HEK293 (cell line): ENCODE results near the gene CKAP4.

ENCODE experiments used
- CTCF ChIA-PET: fragments of 350-600 bp; formaldehyde crosslinking; extraction: SDS; loops from one replicate; lab custom pipeline; 2021; ENCODE audit warnings: antibody characterized with exemption; lab: Yijun Ruan, JAX
- POLR2A ChIA-PET: fragments of 300-600 bp; formaldehyde crosslinking; extraction: SDS; loops from one replicate; lab custom pipeline; 2020; ENCODE audit warnings: antibody characterized with exemption, inconsistent platforms; lab: Yijun Ruan, JAX
- H3K27ac ChIP-seq: fragments of 200-500 bp; sonication (Bioruptor generic); 2 replicates; pipeline ENCODE4 v1.5.1; 2014; ENCODE audit warnings: low read depth, low read length, control low read depth, inconsistent platforms; ENCODE audit errors: extremely low read depth
- H3K36me3 ChIP-seq, 2 experiments: fragments of 200-500 bp in 1 of 2; sonication (Bioruptor generic) in 1 of 2; 1 replicate in 1 of 2; 2 replicates in 1 of 2; pipeline ENCODE4 v1.5.1; 2014 to 2017; ENCODE audit warnings: inconsistent platforms in 2 of 2, low read length in 2 of 2; ENCODE audit not compliant: control insufficient read depth in 2 of 2, insufficient read depth in 1 of 2
- H3K4me1 ChIP-seq: fragments of 200-500 bp; sonication (Bioruptor generic); 2 replicates; pipeline ENCODE4 v1.5.1; 2014; ENCODE audit warnings: mild to moderate bottlenecking, low read length, inconsistent platforms; ENCODE audit not compliant: control insufficient read depth, insufficient read depth
- H3K4me3 ChIP-seq: 2 replicates; pipeline ENCODE4 v1.5.1; 2011; ENCODE audit warnings: low read depth, mild to moderate bottlenecking, control low read depth, low read length, moderate library complexity
- H3K9me3 ChIP-seq: fragments of 200-500 bp; sonication (Bioruptor generic); 2 replicates; pipeline ENCODE4 v1.5.1; 2014; ENCODE audit warnings: low read depth, low read length, inconsistent platforms; ENCODE audit not compliant: control insufficient read depth, insufficient read depth
- BCL11A ChIP-seq: fragments of 450-650 bp; formaldehyde crosslinking; IDR thresholded peaks from 2 replicates; pipeline ENCODE4 v1.5.1; 2016; ENCODE audit warnings: low read depth, missing biosample characterization, missing genetic modification characterization
- EGR2 ChIP-seq: fragments of 450-650 bp; formaldehyde crosslinking; IDR thresholded peaks from 2 replicates; pipeline ENCODE4 v1.5.1; 2016; ENCODE audit warnings: low read depth, missing biosample characterization, missing genetic modification characterization
- PRDM10 ChIP-seq: fragments of 450-650 bp; formaldehyde crosslinking; IDR thresholded peaks from 2 replicates; pipeline ENCODE4 v1.5.1; 2016; ENCODE audit warnings: missing biosample characterization, missing genetic modification characterization
- ZFHX2 ChIP-seq: fragments of 450-650 bp; formaldehyde crosslinking; conservative IDR thresholded peaks from 2 replicates; pipeline ENCODE4 v1.5.1; 2016; ENCODE audit warnings: missing biosample characterization, missing genetic modification characterization
- ZNF132 ChIP-seq: fragments of 450-650 bp; formaldehyde crosslinking; IDR thresholded peaks from 2 replicates; pipeline ENCODE4 v1.5.1; 2017; ENCODE audit warnings: missing biosample characterization, missing genetic modification characterization, borderline replicate concordance
- ZNF157 ChIP-seq: fragments of 450-650 bp; formaldehyde crosslinking; IDR thresholded peaks from 2 replicates; pipeline ENCODE4 v1.5.1; 2016; ENCODE audit warnings: missing biosample characterization, missing genetic modification characterization
- ZNF202 ChIP-seq: fragments of 450-650 bp; formaldehyde crosslinking; IDR thresholded peaks from 2 replicates; pipeline ENCODE4 v1.5.1; 2016; ENCODE audit warnings: missing biosample characterization, missing genetic modification characterization, borderline replicate concordance
- ZNF214 ChIP-seq: fragments of 450-650 bp; formaldehyde crosslinking; IDR thresholded peaks from 2 replicates; pipeline ENCODE4 v1.5.1; 2017; ENCODE audit warnings: missing biosample characterization, mild to moderate bottlenecking, missing genetic modification characterization, borderline replicate concordance
- ZNF350 ChIP-seq: fragments of 450-650 bp; formaldehyde crosslinking; IDR thresholded peaks from 2 replicates; pipeline ENCODE4 v1.5.0; 2017; ENCODE audit warnings: missing biosample characterization, mild to moderate bottlenecking, missing genetic modification characterization
- ZNF544 ChIP-seq: fragments of 450-650 bp; formaldehyde crosslinking; IDR thresholded peaks from 2 replicates; pipeline ENCODE4 v1.5.0; 2017; ENCODE audit warnings: missing biosample characterization, missing genetic modification characterization
- ZNF561 ChIP-seq: fragments of 450-650 bp; IDR thresholded peaks from 2 replicates; pipeline ENCODE4 v1.5.1; 2018; ENCODE audit warnings: missing biosample characterization, missing genetic modification characterization, borderline replicate concordance
- ZNF585B ChIP-seq: fragments of 450-650 bp; formaldehyde crosslinking; IDR thresholded peaks from 2 replicates; pipeline ENCODE4 v1.5.1; 2016; ENCODE audit warnings: missing biosample characterization, missing genetic modification characterization
- ZNF610 ChIP-seq: fragments of 450-650 bp; formaldehyde crosslinking; IDR thresholded peaks from 2 replicates; pipeline ENCODE4 v1.5.1; 2016; ENCODE audit warnings: missing biosample characterization, missing genetic modification characterization, borderline replicate concordance
- ZNF660 ChIP-seq: fragments of 450-650 bp; IDR thresholded peaks from 2 replicates; pipeline ENCODE4 v1.5.1; 2018; ENCODE audit warnings: missing biosample characterization, mild to moderate bottlenecking, missing genetic modification characterization
- ZNF692 ChIP-seq: fragments of 450-650 bp; formaldehyde crosslinking; IDR thresholded peaks from 2 replicates; pipeline ENCODE4 v1.5.1; 2016; ENCODE audit warnings: missing biosample characterization, missing genetic modification characterization
- ZSCAN23 ChIP-seq: fragments of 450-650 bp; formaldehyde crosslinking; IDR thresholded peaks from 2 replicates; pipeline ENCODE4 v1.5.1; 2016; ENCODE audit warnings: missing biosample characterization, missing genetic modification characterization
- ZSCAN4 ChIP-seq: fragments of 450-650 bp; formaldehyde crosslinking; IDR thresholded peaks from 2 replicates; pipeline ENCODE4 v1.5.1; 2017; ENCODE audit warnings: missing biosample characterization, missing genetic modification characterization
- TF ChIP-seq, protein P1 (sequence below): fragments of 450-650 bp; formaldehyde crosslinking; IDR thresholded peaks from 2 replicates; pipeline ENCODE4 v1.5.1; 2016; ENCODE audit warnings: missing biosample characterization, missing genetic modification characterization
- TF ChIP-seq, protein P2 (sequence below): fragments of 450-650 bp; formaldehyde crosslinking; IDR thresholded peaks from 2 replicates; pipeline ENCODE4 v1.5.1; 2017; ENCODE audit warnings: missing biosample characterization, missing genetic modification characterization

The CKAP4 gene

DNA sequence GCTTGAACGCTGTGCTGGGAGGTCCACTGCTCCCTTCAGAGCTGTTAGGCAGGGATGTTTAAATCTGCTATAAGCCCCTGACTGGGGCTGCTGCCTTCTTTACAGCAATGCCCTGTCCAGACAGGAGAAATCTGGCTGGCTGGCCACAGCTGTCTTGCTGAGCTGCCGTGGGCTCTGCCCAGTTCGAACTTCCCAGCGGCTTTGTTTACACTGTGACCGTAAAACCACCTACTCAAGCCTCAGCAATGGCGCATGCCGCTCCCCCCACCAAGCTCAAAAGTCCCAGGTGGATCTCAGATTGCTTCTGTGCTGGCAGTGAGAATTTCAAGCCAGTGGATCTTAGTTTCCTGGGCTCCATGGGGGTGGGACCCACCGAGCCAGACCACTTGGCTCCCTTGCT is 35.8 kb downstream of the CKAP4 start:
- TF ChIP-seq EGR2 (0 out of 2 replicates have a peak, but pooled peaks have one; percentile 16), BCL11A (tag by site-specific recombination) (no peak), ZNF585B (tag by site-specific recombination) (no peak), ZNF692 (tag by site-specific recombination) (no peak), ZNF350 (tag by site-specific recombination) (no peak), ZNF132 (tag by site-specific recombination) (no peak), ZSCAN23 (no peak), ZNF157 (no peak), ZNF544 (tag by site-specific recombination) (no peak), PRDM10 (tag by site-specific recombination) (peak; percentile 37; the same call in 1 of the 2 replicates), ZNF202 (tag by site-specific recombination) (no peak), ZSCAN4 (no peak), ZNF610 (tag by site-specific recombination) (no peak), ZFHX2 (tag by site-specific recombination) (peak; percentile 20; the same call in 1 of the 2 replicates)
- TF ChIP-seq, all 188 proteins: peak for 3
- H3K4me1 ChIP-seq, result no peaks in the 10 kb centered on the region
- H3K4me3 ChIP-seq, result no peak overlapping the region
- H3K36me3 ChIP-seq, result no peaks in the 10 kb centered on the region
- ChIA-PET POLR2A (no interaction called here), CTCF (interaction anchor here (1.7 kb wide), 1 partner anchor 12 kb away, joined by 5 read pairs; no protein-coding TSS in a partner anchor)
- no peak overlapping the region for H3K27ac ChIP-seq
- no peaks in the 10 kb centered on the region for H3K9me3 ChIP-seq

DNA sequence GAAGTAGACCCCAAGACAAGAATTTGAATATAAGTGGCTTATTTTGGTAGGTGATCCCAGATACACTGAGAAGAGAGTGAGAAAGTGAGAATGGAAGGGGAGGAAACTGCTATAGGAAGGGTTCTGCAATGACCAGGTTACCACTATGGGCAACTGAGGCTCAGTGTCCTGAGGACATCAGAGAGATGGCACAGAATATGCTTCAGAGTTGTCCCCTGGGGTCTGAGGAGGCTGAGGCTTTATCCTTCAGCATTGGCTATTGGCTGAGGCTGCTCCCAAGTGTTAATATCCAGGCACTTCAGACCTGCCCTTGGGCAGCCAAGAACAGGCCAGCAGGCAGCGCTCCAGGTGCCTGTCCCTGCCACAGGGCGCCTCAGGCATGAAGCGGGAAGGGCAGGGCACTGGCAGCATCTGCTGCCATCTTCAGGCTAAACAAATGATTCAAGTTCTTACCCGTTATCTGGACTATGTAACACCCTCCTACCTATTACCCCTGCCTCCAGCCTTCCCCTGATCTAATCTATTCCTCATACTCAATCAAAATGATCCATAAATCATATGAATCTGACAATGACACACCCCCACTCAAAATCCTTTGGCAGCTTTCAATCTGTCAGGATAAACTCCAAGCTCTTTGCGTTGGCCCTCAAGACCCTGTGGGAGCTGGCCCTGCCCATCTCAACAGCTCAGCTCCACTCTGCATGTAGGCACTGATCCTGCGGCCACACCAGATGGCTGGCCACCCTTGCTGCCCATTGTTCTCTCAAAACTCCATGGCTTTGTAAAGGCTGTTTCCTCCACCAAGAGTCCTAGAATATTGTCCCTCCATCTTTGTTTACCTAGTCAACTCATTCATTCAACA is 42.4 kb downstream of the CKAP4 start:
- Histone ChIP-seq H3K4me3 (no peak overlapping the region), H3K36me3 (no peaks in the 10 kb centered on the region), H3K27ac (no peak overlapping the region), H3K4me1 (no peaks in the 10 kb centered on the region), H3K9me3 (no peaks in the 10 kb centered on the region)
- ChIA-PET POLR2A (no interaction called here), CTCF (interaction anchor here (0.7 to 1.9 kb wide), 3 partner anchors 20 to 75 kb away, joined by 3 to 9 read pairs (median 3); no protein-coding TSS in a partner anchor)
- TF ChIP-seq, protein P1, sequence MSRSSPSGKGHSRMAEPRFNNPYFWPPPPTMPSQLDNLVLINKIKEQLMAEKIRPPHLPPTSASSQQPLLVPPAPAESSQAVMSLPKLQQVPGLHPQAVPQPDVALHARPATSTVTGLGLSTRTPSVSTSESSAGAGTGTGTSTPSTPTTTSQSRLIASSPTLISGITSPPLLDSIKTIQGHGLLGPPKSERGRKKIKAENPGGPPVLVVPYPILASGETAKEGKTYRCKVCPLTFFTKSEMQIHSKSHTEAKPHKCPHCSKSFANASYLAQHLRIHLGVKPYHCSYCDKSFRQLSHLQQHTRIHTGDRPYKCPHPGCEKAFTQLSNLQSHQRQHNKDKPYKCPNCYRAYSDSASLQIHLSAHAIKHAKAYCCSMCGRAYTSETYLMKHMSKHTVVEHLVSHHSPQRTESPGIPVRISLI (tag by site-specific recombination), result no peak
- TF ChIP-seq, protein P2, sequence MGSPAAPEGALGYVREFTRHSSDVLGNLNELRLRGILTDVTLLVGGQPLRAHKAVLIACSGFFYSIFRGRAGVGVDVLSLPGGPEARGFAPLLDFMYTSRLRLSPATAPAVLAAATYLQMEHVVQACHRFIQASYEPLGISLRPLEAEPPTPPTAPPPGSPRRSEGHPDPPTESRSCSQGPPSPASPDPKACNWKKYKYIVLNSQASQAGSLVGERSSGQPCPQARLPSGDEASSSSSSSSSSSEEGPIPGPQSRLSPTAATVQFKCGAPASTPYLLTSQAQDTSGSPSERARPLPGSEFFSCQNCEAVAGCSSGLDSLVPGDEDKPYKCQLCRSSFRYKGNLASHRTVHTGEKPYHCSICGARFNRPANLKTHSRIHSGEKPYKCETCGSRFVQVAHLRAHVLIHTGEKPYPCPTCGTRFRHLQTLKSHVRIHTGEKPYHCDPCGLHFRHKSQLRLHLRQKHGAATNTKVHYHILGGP (tag by site-specific recombination), result no peak
- TF ChIP-seq ZNF561 (tag by site-specific recombination) (no peak), ZNF214 (tag by site-specific recombination) (no peak), ZNF660 (tag by site-specific recombination) (no peak)
